Naive thymus-derived CD8-positive, alpha-beta T cell (primary cell): ENCODE results near the gene NR2E1. TPM values are rescaled to one million over a fixed set of nuclear protein-coding genes. Genes with fewer than 3 reads are reported as not detected.

Experiments
- ATAC-seq, 2 donors: fragments of 150-1000 bp; cut with Tn5 transposase in 1 of 2; sonication (Bioruptor Pico), chemical (Tn5 transposase) in 1 of 2; 1 replicate in 1 of 2; 2 replicates in 1 of 2; pipeline ENCODE4 v1.10.0; 2021; ENCODE audit warnings: mild to moderate bottlenecking in 2 of 2, moderate library complexity in 2 of 2
- POLR2A ChIA-PET: fragments of 350-600 bp; sonication (Branson Sonifier 250); formaldehyde crosslinking; loops from one replicate; lab custom pipeline; 2021; ENCODE audit warnings: antibody characterized with exemption; lab: Charles Lee
- DNase-seq, 10 donors: peaks; one replicate each; pipeline versions ENCODE4 v3.0.0 to v3.0.0-alpha.2; 2020 to 2022
- H3K27ac Mint-ChIP-seq, 10 donors: one replicate each; pipeline ENCODE4 v1.8.0; 2020 to 2022; ENCODE audit warnings: mild to moderate bottlenecking in 10 of 10, mixed read lengths in 10 of 10, moderate library complexity in 4 of 10, inconsistent platforms in 1 of 10
- H3K27me3 Mint-ChIP-seq, 5 donors: one replicate each; pipeline ENCODE4 v1.8.0; 2021 to 2022; ENCODE audit warnings: mixed read lengths in 5 of 5
- H3K36me3 Mint-ChIP-seq, 3 donors: one replicate each; pipeline ENCODE4 v1.8.0; 2020 to 2022; ENCODE audit warnings: mixed read lengths in 3 of 3, mild to moderate bottlenecking in 2 of 3, inconsistent platforms in 1 of 3
- H3K4me1 Mint-ChIP-seq, 4 donors: one replicate each; pipeline ENCODE4 v1.8.0; 2021 to 2022; ENCODE audit warnings: mixed read lengths in 4 of 4
- H3K4me3 Mint-ChIP-seq, 10 donors: one replicate each; pipeline ENCODE4 v1.8.0; 2020 to 2022; ENCODE audit warnings: mild to moderate bottlenecking in 10 of 10, mixed read lengths in 10 of 10, moderate library complexity in 6 of 10, inconsistent platforms in 1 of 10
- H3K9me3 Mint-ChIP-seq, 9 donors: one replicate each; pipeline ENCODE4 v1.8.0; 2020 to 2022; ENCODE audit warnings: mixed read lengths in 9 of 9, mild to moderate bottlenecking in 3 of 9, inconsistent platforms in 1 of 9, moderate library complexity in 1 of 9
- polyA plus RNA-seq, 3 donors: library from polyadenylated mRNA; unstranded; fragments of 300-500 nt; fragmentation: Illumina TruSeq; gene quantifications; one replicate each; pipeline ENCODE4 v1.2.3, GENCODE V29; 2021
- total RNA-seq, 8 experiments: library from RNA in 2 of 8; stranded (reverse) in 2 of 8; gene quantifications; one replicate each; pipeline ENCODE4 v1.2.3 and lab custom pipeline; 2021 to 2026

NR2E1 gene
- total and polyA plus RNA-seq, 5 experiments from 2014 or later, result not detected

DNA sequence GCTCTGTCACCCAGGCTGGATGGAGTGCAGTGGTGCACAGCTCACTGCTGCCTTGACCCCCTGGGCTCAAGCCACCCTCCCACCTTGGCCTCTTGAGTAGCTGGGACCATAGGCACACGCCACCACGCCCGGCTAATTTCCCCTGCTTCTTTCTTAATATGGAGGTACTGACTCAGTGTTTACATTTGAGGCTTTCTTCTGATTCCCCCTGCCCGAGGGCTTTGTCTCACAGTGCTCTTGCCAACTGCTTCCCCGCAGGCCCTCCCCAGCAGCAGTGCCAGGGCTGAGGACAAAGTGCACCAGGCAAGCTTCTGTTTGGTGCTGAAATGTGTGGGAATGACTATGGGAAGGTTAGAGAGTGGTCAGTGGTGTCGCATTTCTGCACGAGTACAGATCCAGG, 34.8 kb downstream of the NR2E1 start:
- Mint-ChIP-seq H3K4me1 (peaks cover 0 to 2% (median 0%) of the 10 kb centered on the region in 4 donors), H3K9me3 (no peaks in the 10 kb centered on the region), H3K4me3 (no peak overlapping the region), H3K36me3 (peaks cover 0 to 9% (median 5%) of the 10 kb centered on the region in 3 donors), H3K27me3 (peaks cover 0 to under 1% (median 0%) of the 10 kb centered on the region in 5 donors), H3K27ac (peak overlapping the region in 1 of 10 donors; percentile 2)
- no peak for DNase-seq
- no peak for ATAC-seq
- POLR2A ChIA-PET, result no interaction called here

DNA sequence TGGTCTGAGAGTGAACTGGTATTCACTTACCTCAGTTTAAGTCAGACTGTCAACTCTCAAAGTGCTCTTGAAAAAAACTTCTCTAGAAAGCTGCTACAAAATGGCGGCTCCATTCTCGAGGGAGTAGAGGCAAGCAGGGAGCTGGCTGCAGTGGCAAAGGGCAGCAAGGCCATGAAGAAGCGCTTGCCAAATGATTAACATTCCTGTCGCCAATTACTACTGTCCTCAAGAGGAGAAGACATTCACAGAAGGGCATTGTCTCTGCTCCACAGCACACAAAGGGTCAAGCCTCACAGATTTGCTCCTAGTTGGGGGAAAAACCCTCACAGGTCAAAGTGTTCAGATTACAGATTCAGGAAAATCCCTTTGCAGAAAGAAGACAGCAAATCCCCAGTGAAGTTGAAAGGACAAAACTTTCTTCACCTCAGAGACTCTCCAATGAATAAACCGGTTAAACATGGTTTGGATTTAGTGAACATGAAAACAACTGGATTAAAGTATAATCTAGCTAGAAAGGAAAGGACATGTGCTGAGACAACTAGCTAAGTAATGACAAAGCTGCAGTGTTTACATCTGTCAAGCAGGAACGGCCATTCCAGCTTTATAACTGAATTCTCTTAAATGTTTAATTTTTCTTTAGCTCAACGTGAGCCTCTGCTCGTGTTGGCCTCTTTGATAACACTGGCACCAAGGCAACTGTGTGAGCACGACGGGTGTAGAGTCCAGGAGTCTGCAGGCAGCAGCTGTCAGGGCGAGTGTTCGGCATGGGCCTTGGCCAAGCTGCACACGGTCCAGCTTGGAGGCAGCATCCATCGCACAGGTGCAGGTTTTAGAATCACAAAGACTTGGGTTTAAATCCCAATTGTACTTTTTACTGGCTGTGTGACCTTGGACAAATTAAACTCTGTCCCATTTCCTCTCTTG, 37.6 kb downstream of the NR2E1 start:
- no peak for DNase-seq
- peaks cover 7 to 23% (median 21%) of the 10 kb centered on the region in 3 donors for H3K36me3 Mint-ChIP-seq
- H3K27me3 Mint-ChIP-seq, result no peaks in the 10 kb centered on the region
- no peaks in the 10 kb centered on the region for H3K9me3 Mint-ChIP-seq
- POLR2A ChIA-PET, result no interaction called here
- H3K4me3 Mint-ChIP-seq, result no peak overlapping the region
- H3K4me1 Mint-ChIP-seq, result peaks cover 0 to 2% (median 0%) of the 10 kb centered on the region in 4 donors
- H3K27ac Mint-ChIP-seq, result peak overlapping the region in 1 of 10 donors; percentile 29
- ATAC-seq, result no peak

DNA sequence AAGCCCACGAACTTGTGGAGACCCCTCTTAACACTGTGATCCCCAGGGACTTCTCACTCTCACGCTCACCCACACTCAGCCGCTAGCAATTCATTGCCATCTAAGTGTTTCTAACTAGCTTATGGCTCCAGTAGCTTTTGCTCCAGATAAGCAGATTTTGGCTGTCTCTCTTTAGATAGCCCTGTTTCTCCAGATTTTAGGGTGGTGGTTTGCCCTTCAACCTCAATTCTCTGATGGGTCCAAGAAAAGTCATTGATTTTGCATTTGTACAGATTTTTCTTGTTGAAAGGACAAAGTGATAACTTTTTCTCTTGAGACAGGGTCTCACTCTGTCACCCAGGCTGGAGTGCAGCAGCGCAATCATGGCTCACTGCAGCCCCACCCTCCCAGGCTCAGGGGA, 41.2 kb downstream of the NR2E1 start:
- Mint-ChIP-seq H3K27ac (peak overlapping the region in 2 of 10 donors; percentile 19 to 48), H3K27me3 (no peaks in the 10 kb centered on the region)

DNA sequence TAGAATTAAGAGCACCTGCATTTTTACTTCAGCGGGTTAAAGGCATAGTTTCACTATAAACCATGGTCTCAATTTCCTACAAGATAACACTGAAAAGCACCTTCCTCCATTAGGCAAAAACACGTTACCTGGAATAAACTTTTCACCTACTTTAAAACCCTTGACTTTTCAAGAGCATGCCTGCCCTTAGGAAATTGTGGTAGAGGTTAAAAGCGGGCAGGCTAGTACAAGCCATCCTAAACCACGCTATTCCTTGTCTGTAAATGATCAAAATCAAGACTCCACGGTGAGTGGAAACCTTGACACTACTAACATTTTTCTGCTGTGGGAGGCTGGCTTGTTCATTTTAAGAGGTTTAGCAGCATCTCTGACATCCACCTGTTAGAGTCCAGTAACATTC, 43.9 kb downstream of the NR2E1 start:
- H3K4me3 Mint-ChIP-seq, result no peak overlapping the region
- H3K9me3 Mint-ChIP-seq, result no peaks in the 10 kb centered on the region
- H3K36me3 Mint-ChIP-seq, result peaks cover 7 to 58% (median 31%) of the 10 kb centered on the region in 3 donors
- H3K27me3 Mint-ChIP-seq, result no peaks in the 10 kb centered on the region
- no peak for DNase-seq
- H3K4me1 Mint-ChIP-seq, result peaks cover 0 to 5% (median 2%) of the 10 kb centered on the region in 4 donors
- ATAC-seq, result no peak
- POLR2A ChIA-PET, result no interaction called here
- H3K27ac Mint-ChIP-seq, result no peak overlapping the region

More for the DNA sequence above, 41.2 kb downstream of the NR2E1 start:
- ATAC-seq (no peak), DNase-seq (no peak)
- Mint-ChIP-seq H3K4me3 (no peak overlapping the region), H3K36me3 (peaks cover 7 to 51% (median 33%) of the 10 kb centered on the region in 3 donors), H3K4me1 (peaks cover 0 to 2% (median 0%) of the 10 kb centered on the region in 4 donors), H3K9me3 (no peaks in the 10 kb centered on the region)
- POLR2A ChIA-PET, result no interaction called here

DNA sequence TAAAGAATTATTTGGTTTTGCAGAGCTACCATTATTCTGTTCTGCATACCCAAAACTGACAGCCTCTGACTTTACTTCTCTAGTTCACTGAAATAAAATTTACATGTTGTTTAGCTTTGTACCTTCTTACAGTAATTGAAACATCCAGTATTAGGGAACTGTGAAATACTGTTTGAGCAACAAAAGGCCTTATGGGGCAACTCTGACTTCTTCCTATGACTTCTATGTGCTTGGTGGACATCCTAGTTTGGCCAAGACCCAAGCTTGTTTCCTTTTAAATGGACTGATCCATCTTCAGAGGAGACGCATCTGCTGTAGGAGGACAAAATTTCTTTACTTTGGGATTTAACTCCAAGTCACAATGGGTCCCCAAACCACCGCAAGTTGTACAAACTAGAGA, 44.7 kb downstream of the NR2E1 start:
- H3K36me3 Mint-ChIP-seq, result peaks cover 7 to 62% (median 31%) of the 10 kb centered on the region in 3 donors
- H3K27me3 Mint-ChIP-seq, result no peaks in the 10 kb centered on the region
- no peak overlapping the region for H3K4me3 Mint-ChIP-seq
- H3K27ac Mint-ChIP-seq, result peak overlapping the region in 2 of 10 donors; percentile 15 to 29
- no peaks in the 10 kb centered on the region for H3K9me3 Mint-ChIP-seq
- POLR2A ChIA-PET, result no interaction called here
- H3K4me1 Mint-ChIP-seq, result peaks cover 0 to 5% (median 3%) of the 10 kb centered on the region in 4 donors
- ATAC-seq (no peak), DNase-seq (no peak)

DNA sequence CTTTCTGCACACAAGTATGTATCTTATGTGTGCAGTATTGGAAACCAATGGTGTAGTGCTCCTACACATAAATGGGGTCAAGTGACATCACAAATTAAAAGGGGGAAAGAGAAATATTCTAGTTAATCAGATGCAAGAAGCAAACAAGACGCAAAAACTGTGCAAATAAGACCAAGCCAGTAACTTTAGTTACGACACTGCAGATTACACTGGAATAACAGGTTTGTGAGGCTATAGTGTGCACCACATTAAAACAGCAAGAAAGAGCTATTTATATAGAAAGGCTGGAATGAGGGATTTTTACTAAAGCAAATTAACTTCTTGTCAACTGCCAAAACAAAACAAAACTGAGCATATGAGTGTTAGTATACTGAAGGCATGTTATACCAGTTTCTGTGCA, 45.8 kb downstream of the NR2E1 start:
- H3K4me3 Mint-ChIP-seq, result no peak overlapping the region
- peaks cover 0 to 5% (median 3%) of the 10 kb centered on the region in 4 donors for H3K4me1 Mint-ChIP-seq
- peaks cover 7 to 64% (median 26%) of the 10 kb centered on the region in 3 donors for H3K36me3 Mint-ChIP-seq

DNA sequence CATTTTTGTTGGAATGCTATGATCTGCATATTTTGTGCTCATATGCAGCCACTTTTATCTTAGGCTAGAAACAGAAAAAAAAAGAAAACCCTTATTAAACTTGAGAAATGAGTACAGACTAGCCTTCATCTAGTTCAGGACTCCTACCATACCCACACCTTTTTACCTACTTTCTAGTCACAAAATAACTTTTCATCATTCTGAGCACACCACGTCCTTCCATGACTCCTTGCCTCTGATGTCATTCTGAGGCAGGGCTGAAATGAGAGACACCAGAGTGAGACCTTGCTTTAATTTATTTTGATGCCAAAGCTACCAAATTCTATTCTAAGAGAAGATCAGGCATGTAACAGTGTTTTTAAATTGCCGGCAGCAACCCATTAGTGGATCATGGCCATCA, 56.2 kb downstream of the NR2E1 start:
- peaks cover 3 to 18% (median 15%) of the 10 kb centered on the region in 4 donors for H3K4me1 Mint-ChIP-seq
- no peak overlapping the region for H3K4me3 Mint-ChIP-seq
- H3K36me3 Mint-ChIP-seq, result peaks cover 8 to 65% (median 16%) of the 10 kb centered on the region in 3 donors
- no peaks in the 10 kb centered on the region for H3K9me3 Mint-ChIP-seq
- DNase-seq (no peak), ATAC-seq (no peak)
- no peaks in the 10 kb centered on the region for H3K27me3 Mint-ChIP-seq
- peak overlapping the region in 4 of 10 donors; percentile 0 to 36 (median 8) for H3K27ac Mint-ChIP-seq
- POLR2A ChIA-PET, result no interaction called here

More for the DNA sequence above, 45.8 kb downstream of the NR2E1 start:
- DNase-seq (no peak), ATAC-seq (no peak)
- POLR2A ChIA-PET, result no interaction called here
- Mint-ChIP-seq H3K27me3 (no peaks in the 10 kb centered on the region), H3K9me3 (no peaks in the 10 kb centered on the region), H3K27ac (peak overlapping the region in 1 of 10 donors; percentile 31)

DNA sequence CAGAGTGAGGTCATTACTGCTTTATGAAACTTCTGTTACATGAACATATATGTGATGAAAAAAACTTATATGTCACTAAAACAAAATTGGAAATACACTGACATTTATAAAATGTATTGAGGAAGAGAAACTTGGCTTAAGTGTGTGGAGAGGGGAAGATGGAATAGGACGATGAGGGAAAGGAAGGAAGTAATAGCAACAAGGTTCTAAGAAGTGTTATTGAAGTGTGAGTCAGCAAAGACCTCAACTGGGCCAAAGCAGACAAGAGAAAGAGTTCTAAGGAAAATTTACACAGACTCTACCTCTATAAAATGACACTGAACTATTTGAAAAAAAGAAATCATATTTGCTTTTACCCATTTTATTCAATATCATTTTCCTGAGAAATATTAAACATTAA, 56.7 kb downstream of the NR2E1 start:
- POLR2A ChIA-PET, result no interaction called here
- peaks cover 3 to 22% (median 17%) of the 10 kb centered on the region in 4 donors for H3K4me1 Mint-ChIP-seq
- no peak for ATAC-seq
- no peaks in the 10 kb centered on the region for H3K27me3 Mint-ChIP-seq
- peak overlapping the region in 4 of 10 donors; percentile 0 to 36 (median 7) for H3K27ac Mint-ChIP-seq
- H3K9me3 Mint-ChIP-seq, result no peaks in the 10 kb centered on the region
- H3K36me3 Mint-ChIP-seq, result peaks cover 8 to 64% (median 16%) of the 10 kb centered on the region in 3 donors
- H3K4me3 Mint-ChIP-seq, result no peak overlapping the region
- no peak for DNase-seq

DNA sequence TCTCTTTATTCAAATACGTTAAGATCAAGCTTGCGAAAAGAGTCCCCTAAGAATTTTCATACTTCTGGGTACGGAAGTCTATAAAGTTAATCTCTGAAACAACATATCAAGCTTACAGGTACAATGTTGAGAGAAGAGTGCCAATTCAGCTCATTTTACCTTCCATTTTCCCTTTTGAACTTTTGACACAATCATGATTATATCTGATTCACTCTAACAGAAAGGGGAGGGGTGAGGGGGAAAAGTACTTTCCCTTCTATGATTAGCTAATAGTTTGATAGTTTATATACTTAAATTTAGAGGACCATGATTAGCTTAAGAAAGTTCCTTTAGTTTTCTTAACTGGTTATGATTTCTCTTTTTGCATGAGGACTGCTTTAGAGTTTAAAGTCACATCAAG, 61.5 kb downstream of the NR2E1 start:
- no peak for ATAC-seq
- POLR2A ChIA-PET, result interaction anchor here (1.6 kb wide), 1 partner anchor 34 kb away, joined by 3 read pairs; no protein-coding TSS in a partner anchor
- peaks cover 4 to 36% (median 29%) of the 10 kb centered on the region in 4 donors for H3K4me1 Mint-ChIP-seq
- peak overlapping the region in 3 of 10 donors; percentile 24 to 69 (median 51) for H3K27ac Mint-ChIP-seq
- no peaks in the 10 kb centered on the region for H3K9me3 Mint-ChIP-seq
- no peak overlapping the region for H3K4me3 Mint-ChIP-seq
- H3K27me3 Mint-ChIP-seq, result no peaks in the 10 kb centered on the region
- no peak for DNase-seq
- peaks cover 0 to 48% (median 3%) of the 10 kb centered on the region in 3 donors for H3K36me3 Mint-ChIP-seq

DNA sequence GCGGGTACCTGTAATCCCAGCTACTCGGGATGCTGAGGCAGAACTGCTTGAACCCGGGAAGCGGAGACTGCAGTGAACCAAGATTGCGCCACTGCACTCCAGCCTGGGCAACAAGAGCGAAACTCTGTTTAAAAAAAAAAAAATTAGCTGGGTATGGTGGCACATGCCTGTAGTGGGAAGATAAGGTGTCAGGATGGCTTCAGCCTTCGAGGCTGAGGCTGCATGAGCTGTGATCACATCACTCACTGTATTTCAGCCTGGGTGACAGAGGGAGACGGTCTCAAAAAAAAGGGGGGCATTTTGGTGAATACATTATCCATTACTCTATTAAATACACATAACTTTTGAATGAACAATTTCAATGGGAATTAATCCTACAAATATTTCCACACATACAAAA, 62.6 kb downstream of the NR2E1 start:
- DNase-seq (no peak), ATAC-seq (no peak)
- Mint-ChIP-seq H3K27me3 (no peaks in the 10 kb centered on the region), H3K27ac (peak overlapping the region in 1 of 10 donors; percentile 69), H3K36me3 (peaks cover 0 to 38% (median 0%) of the 10 kb centered on the region in 3 donors), H3K4me1 (peaks cover 5 to 36% (median 32%) of the 10 kb centered on the region in 4 donors), H3K9me3 (no peaks in the 10 kb centered on the region), H3K4me3 (no peak overlapping the region)
- POLR2A ChIA-PET, result no interaction called here

DNA sequence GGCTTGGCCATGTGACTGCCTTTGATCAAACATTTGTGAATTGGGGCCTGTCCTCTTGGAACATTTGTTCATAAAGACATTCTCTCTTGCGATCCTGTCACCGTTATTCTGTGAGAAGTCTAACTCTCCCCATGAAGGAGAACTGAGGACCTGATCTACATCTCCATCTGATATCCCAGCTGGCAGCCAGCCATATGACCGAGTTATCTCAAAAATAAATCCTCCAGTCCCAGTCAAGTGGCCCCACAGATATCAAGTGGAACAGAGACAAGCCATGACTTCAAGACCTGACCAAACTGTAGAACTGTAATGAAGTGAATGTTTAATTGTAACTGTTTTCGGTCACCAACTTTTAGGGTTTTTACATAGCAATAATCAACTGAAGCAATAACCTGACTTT, 69.3 kb downstream of the NR2E1 start:
- Mint-ChIP-seq H3K9me3 (no peaks in the 10 kb centered on the region), H3K4me3 (no peak overlapping the region), H3K27ac (no peak overlapping the region), H3K36me3 (peaks cover 6 to 56% (median 21%) of the 10 kb centered on the region in 3 donors), H3K27me3 (no peaks in the 10 kb centered on the region), H3K4me1 (peaks cover 13 to 52% (median 46%) of the 10 kb centered on the region in 4 donors)
- ATAC-seq (no peak), DNase-seq (no peak)
- POLR2A ChIA-PET, result no interaction called here

DNA sequence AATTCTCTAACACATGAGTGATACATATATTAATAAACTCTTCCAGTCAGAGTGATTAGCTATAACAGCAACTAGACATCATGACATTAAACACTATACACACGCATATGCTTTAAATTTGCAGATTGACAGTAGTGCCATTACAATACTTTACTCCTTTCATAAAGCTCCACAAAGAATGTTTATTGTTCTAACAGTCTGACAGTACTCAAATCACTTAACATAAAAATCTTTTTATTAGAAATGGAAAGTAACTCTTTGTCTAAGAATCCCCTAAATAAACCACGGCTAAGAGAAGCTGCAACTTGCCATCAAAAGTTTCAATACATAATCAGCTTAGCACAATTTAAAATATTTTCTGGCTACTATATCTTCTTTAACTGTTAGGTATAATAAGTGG, 71.0 kb downstream of the NR2E1 start:
- H3K4me1 Mint-ChIP-seq, result peaks cover 12 to 53% (median 44%) of the 10 kb centered on the region in 4 donors
- peaks cover 0 to under 1% (median under 1%) of the 10 kb centered on the region in 9 donors for H3K9me3 Mint-ChIP-seq
- no peak overlapping the region for H3K4me3 Mint-ChIP-seq
- no peak overlapping the region for H3K27ac Mint-ChIP-seq
- ATAC-seq (no peak), DNase-seq (no peak)
- POLR2A ChIA-PET, result no interaction called here
- no peaks in the 10 kb centered on the region for H3K27me3 Mint-ChIP-seq
- H3K36me3 Mint-ChIP-seq, result peaks cover 6 to 61% (median 29%) of the 10 kb centered on the region in 3 donors

DNA sequence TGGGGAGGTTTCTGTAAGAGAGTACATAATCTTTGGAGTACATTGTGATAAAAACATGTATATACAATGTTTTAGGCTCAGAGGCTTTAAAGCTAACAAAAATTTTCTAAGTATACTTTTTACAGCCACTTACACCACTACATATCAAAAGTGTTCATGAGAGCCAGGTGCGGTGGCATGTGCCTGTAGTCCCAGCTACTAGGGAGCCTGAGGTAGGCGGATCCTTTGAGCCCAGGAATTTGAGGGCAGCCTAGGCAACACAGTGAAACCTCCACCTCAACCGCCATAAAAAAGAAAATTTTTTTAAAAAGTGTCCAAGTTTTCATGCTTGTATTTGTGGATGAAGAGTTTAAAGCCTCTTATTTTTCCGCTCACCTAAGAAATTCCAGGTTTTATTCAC, 72.5 kb downstream of the NR2E1 start:
- Mint-ChIP-seq H3K9me3 (peaks cover 0 to 11% (median 7%) of the 10 kb centered on the region in 9 donors), H3K27me3 (no peaks in the 10 kb centered on the region), H3K36me3 (peaks cover 19 to 71% (median 42%) of the 10 kb centered on the region in 3 donors), H3K4me1 (peaks cover 10 to 49% (median 43%) of the 10 kb centered on the region in 4 donors), H3K4me3 (no peak overlapping the region), H3K27ac (peak overlapping the region in 1 of 10 donors; percentile 63)
- POLR2A ChIA-PET, result no interaction called here
- DNase-seq (no peak), ATAC-seq (no peak)
